Measurements from ENCODE around the gene HES7. TPM values are rescaled to one million over a fixed set of nuclear protein-coding genes. Genes with fewer than 3 reads are reported as not detected.

The HES7 gene
- total and polyA plus RNA-seq, 9 of the 15 experiments (the other 6 are each of a cell fraction or from before 2014, with no cell fraction given) = 0.03 to 1.7 (median 0.14) TPM; not detected in 1

DNA sequence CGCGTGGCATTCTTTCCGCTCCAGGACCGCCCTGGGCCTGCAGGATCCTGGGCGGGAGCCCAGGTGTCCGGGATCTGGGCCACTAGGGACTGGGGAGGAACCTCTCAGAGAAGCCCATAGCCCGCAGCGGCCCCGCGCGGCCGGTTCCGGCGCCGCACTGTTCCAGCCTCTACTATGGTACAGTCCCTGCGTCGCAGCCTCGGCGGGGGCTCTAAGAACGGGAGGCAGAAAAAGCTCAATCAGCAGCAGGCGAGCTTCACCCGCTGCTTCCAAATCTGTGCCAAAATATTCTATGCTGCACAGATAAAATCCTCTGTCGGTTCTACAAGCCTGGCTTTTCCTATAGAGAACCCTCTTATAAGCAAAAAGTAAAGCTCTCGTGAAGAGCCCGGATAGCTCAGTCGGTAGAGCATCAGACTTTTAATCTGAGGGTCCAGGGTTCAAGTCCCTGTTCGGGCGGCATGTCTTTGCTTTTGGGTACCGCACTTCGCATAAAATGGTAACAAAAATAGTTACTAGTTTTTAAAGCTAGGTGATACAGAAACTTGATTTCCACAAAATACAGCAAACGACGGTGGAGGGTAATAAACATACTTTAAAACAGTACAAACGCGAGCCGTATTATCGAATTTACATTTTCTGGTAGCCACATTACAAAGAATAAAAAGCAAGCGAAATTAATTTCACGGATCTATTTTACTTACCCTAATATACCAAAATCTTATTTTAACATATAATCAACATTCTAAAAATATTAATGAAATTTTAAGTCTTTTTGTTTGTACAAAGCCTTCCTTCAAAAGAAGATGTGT, 4.9 kb downstream of the HES7 start:
- under 1% methylated on average over 38 of the region's 38 CpGs for WGBS (ENCODE audit: insufficient coverage, low coverage, missing lambda C conversion rate)
- POLR2A ChIA-PET = interaction anchor here (0.6 to 1.6 kb wide), 5 partner anchors 20 to 258 kb away, joined by 3 to 6 read pairs (median 4); no protein-coding TSS in a partner anchor
- no TSS peak for BruUV-seq (replicated peaks)
- Histone ChIP-seq H3K9ac (ENCODE audit: insufficient read depth in 1 of 2, low read depth in 2 of 2, low read length in 2 of 2) (peak overlapping the region; percentile 55 to 83), H4K20me1 (replicated peaks; ENCODE audit: control insufficient read depth, insufficient read depth, low read length) (peaks cover 8% of the 10 kb centered on the region; the same call in 1 of the 2 replicates), H3K9me1 (ENCODE audit: control insufficient read depth, insufficient read depth, low read length) (no peaks in the 10 kb centered on the region), H2AFZ (ENCODE audit: low read depth, low read length) (peak overlapping the region; percentile 84), H3K27me3 (ENCODE audit: control insufficient read depth in 2 of 2, insufficient read depth in 2 of 2, low read length in 2 of 2) (peaks cover 14 to 41% of the 10 kb centered on the region in 2 experiments), H3K79me2 (ENCODE audit: control insufficient read depth, insufficient read depth, low read length) (no peaks in the 10 kb centered on the region), H3K27ac (ENCODE audit: extremely low read depth, low read depth, low read length) (peak overlapping the region; percentile 63; the same call in 2 of the 3 replicates), H3K4me2 (ENCODE audit: insufficient read depth, low read length) (peak overlapping the region; percentile 98), H3K4me1 (replicated peaks in 1 of 2; ENCODE audit: control insufficient read depth in 2 of 2, insufficient read depth in 2 of 2, low read length in 2 of 2) (peaks cover 20 to 43% of the 10 kb centered on the region in 2 experiments), H3K36me3 (ENCODE audit: control insufficient read depth, insufficient read depth, low read length) (no peaks in the 10 kb centered on the region), H3K4me3 (peak overlapping the region; percentile 65), H3K9me3 (replicated peaks; ENCODE audit: control insufficient read depth, insufficient read depth, low read depth, low read length) (no peaks in the 10 kb centered on the region)
- ATAC-seq (peak; percentile 81), DNase-seq (ENCODE audit: extremely low read depth in 1 of 4, low spot score in 3 of 4) (peak; percentile 73 to 85 (median 76)), FAIRE-seq (peak; percentile 23)
- CTCF ChIA-PET (ENCODE audit: low intra/inter-chr PET ratio) = interaction anchor here (1.2 to 2.4 kb wide), 2 partner anchors 39 to 59 kb away, joined by 5 to 9 read pairs; no protein-coding TSS in a partner anchor
- intact Hi-C loops (cut with micrococcal nuclease) (loop anchor here (2.0 kb wide), 2 partner anchors 38 to 58 kb away; no protein-coding TSS in a partner anchor), in situ Hi-C loops (cut with MboI) (no loop called here)
- TF ChIP-seq COPS2 (conservative IDR thresholded peaks at IDR 0.05) (no peak), ZBTB7A (IDR thresholded peaks at IDR 0.05; ENCODE audit: borderline replicate concordance, control insufficient read depth, low read depth, low read length) (0 out of 2 replicates have a peak, but pooled peaks have one; percentile 6), CSDE1 (IDR thresholded peaks at IDR 0.05) (peak in 1 of 2 experiments; percentile 77; a peak in 2 of 4 replicates), ELF4 (CRISPR knock-in tag; IDR thresholded peaks at IDR 0.05) (no peak), SRSF9 (IDR thresholded peaks at IDR 0.05; ENCODE audit: borderline replicate concordance, low read depth, low read length) (no peak), EP300 (IDR thresholded peaks at IDR 0.05; ENCODE audit: low read length) (peak; percentile 32; the same call in 1 of the 2 replicates), ZNF311 (CRISPR knock-in tag; IDR thresholded peaks at IDR 0.05) (no peak), JUND (IDR thresholded peaks at IDR 0.05; ENCODE audit: borderline replicate concordance, low read depth, low read length) (0 out of 2 replicates have a peak, but pooled peaks have one; percentile 3), JUND (tag; IDR thresholded peaks at IDR 0.05; ENCODE audit: borderline replicate concordance, low read depth, low read length) (no peak)
- TF ChIP-seq, protein P1, sequence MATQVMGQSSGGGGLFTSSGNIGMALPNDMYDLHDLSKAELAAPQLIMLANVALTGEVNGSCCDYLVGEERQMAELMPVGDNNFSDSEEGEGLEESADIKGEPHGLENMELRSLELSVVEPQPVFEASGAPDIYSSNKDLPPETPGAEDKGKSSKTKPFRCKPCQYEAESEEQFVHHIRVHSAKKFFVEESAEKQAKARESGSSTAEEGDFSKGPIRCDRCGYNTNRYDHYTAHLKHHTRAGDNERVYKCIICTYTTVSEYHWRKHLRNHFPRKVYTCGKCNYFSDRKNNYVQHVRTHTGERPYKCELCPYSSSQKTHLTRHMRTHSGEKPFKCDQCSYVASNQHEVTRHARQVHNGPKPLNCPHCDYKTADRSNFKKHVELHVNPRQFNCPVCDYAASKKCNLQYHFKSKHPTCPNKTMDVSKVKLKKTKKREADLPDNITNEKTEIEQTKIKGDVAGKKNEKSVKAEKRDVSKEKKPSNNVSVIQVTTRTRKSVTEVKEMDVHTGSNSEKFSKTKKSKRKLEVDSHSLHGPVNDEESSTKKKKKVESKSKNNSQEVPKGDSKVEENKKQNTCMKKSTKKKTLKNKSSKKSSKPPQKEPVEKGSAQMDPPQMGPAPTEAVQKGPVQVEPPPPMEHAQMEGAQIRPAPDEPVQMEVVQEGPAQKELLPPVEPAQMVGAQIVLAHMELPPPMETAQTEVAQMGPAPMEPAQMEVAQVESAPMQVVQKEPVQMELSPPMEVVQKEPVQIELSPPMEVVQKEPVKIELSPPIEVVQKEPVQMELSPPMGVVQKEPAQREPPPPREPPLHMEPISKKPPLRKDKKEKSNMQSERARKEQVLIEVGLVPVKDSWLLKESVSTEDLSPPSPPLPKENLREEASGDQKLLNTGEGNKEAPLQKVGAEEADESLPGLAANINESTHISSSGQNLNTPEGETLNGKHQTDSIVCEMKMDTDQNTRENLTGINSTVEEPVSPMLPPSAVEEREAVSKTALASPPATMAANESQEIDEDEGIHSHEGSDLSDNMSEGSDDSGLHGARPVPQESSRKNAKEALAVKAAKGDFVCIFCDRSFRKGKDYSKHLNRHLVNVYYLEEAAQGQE (IDR thresholded peaks at IDR 0.05; ENCODE audit: borderline replicate concordance) = peak; percentile 46; the same call in 1 of the 2 replicates
- TF ChIP-seq, protein P1 (CRISPR knock-in tag; IDR thresholded peaks at IDR 0.05; ENCODE audit: low read depth) = no peak
- TF ChIP-seq, protein P2, sequence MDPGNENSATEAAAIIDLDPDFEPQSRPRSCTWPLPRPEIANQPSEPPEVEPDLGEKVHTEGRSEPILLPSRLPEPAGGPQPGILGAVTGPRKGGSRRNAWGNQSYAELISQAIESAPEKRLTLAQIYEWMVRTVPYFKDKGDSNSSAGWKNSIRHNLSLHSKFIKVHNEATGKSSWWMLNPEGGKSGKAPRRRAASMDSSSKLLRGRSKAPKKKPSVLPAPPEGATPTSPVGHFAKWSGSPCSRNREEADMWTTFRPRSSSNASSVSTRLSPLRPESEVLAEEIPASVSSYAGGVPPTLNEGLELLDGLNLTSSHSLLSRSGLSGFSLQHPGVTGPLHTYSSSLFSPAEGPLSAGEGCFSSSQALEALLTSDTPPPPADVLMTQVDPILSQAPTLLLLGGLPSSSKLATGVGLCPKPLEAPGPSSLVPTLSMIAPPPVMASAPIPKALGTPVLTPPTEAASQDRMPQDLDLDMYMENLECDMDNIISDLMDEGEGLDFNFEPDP (CRISPR knock-in tag; IDR thresholded peaks at IDR 0.05) = no peak

Measured in K562 (cell line).